Epithelial cell of prostate (primary cell): Measurements from ENCODE around the gene HNF1B.

Experiments used
- DNase-seq: peaks from one replicate; pipeline ENCODE4 v3.0.0-alpha.2; 2011; ENCODE audit warnings: low read depth, low spot score
- H3K27ac ChIP-seq: fragments of 450-650 bp; 2 replicates; pipeline ENCODE4 v1.5.1; 2017; ENCODE audit warnings: mild to moderate bottlenecking

HNF1B gene

DNA sequence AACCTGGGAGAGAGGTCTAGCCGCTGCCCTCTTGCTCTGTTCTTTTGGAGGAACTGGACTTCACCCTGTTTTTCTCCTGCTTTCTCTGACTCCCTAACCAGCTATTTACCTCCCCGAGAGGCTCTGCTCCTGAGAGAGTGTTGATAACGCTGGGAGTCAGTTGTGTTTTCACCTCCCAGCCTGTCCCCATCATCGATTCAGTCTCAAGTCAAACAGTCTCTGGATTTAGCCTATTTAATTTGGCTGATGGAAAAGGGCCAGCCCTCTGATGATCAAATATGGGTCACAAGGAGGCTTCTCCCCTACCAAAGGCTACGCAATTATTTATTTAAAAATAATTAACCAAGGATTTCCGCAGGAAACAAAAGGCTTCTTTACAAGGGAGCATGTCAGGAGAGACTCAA is 31.8 kb downstream of the HNF1B start:
- no peak for DNase-seq
- no peak overlapping the region for H3K27ac ChIP-seq

DNA sequence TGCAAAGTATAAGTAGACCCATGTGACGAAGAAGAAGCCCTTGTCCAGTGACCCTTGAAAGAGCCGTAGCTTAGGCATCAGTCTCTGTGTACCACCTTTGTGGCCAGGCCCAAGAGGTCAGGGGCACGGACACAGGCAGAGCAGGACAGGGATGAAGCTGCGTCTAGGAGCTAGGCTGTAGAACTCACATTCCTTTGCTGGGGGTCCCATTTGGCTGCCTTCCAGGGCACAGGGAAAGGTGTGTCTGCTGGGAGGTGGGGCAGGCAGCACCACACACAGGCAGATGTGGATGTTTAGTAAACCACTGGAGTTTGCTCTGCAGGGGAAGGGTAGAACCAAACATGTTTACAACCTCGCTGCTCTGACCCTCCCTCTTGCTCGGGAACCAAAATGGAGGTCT is 33.7 kb downstream of the HNF1B start:
- no peak overlapping the region for H3K27ac ChIP-seq
- no peak for DNase-seq

DNA sequence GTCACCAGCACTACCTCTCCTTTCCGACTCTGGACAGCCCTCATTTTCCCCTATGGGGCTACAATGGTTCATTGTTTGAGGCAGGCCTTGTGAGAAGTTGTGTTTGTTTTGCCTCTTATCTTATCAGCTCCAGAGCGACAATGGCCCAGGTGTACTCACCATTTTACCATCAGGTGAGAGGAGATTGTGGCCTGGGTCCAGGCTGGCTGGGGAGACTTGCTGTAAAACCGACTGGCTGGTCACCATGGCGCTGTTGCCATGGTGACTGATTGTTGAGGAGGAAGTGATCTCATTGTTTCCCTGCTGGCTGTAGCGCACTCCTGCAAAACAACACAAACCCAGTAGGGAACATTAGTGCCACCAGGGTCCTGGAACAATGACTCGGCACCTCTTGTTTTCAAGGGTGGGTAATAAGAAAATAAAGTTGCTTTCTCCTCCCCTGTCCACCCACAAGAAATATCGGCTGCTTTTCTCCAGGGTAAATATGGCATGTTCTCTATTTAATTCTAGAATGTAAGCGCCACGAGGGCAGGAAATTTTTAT is 34.4 kb downstream of the HNF1B start:
- DNase-seq = no peak
- no peak overlapping the region for H3K27ac ChIP-seq

DNA sequence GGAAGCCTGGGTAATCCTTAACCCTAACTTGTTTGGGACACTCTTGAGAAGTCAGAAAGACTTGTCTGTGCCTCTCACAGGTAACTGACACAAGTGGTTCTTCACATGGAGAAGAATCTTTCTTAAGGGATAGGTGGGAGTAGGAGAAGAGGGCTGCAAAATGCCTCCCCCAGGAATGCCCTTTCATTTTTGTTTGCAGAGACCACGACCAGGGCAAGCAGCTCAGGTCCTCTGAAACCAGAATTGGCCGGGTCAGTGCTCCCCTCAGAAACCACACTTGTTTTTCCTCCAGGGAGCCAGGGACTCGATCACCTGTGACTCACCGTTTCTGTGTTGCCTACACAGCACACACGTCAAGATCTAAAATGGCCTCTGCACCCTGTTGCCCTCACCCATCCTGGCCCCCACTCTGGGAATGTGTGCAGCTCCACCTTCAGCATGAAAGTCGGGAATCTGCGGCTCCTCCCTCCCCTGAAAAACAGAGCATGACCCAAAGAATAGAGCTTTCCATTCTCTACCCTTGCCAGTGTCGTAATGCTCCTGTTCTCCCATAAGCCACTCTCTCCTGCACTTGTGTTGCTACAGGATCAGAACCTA is 36.1 kb downstream of the HNF1B start:
- no peak for DNase-seq
- H3K27ac ChIP-seq = no peak overlapping the region

DNA sequence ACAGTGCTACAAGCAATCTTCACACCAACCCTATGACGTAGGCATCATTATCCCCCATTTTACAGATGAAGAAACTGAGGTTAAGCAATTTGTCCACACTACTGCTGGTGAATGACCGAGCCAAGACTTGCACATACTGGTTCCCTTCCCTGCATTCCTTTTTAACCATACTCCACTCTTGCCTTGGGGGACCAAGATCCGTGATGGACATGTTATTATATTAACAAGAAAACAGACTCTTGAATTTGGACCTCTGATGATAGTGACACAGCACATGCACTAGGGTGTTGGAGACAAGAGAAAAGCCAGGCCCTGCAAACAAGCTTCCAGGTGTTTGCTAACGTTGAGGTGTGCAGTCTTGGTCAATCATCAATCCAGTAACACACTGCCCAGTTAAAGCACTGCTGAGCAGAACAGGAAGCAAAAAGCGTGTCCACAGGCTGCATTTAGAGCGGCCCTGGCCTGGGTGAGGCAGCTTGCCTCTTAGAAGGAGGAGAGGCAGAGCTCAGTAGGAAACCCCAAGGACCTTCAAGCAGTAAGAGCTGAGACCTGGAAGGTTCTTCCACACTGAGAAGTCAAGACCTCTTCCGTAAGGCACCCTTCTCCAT is 36.7 kb downstream of the HNF1B start:
- no peak for DNase-seq
- H3K27ac ChIP-seq = no peak overlapping the region

DNA sequence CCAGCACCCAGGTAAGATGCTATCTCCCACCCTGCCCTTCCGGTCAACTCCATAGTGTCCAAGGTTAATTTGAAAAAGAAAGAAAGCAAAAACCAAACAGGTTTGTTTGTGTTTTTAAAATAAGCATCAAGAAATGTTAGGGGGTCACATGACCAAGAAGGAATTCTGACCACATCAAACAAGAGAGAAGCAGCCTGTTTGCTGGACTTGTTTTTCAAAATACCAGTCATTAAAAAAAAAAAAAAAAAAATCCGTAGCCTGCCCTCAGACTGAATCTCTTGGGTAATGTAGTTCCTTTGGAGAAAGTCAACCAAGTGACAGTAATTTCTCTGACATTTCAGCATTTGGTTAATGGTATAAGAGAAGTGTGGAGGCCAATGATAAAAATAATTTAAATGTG is 38.4 kb downstream of the HNF1B start:
- DNase-seq = no peak

DNA sequence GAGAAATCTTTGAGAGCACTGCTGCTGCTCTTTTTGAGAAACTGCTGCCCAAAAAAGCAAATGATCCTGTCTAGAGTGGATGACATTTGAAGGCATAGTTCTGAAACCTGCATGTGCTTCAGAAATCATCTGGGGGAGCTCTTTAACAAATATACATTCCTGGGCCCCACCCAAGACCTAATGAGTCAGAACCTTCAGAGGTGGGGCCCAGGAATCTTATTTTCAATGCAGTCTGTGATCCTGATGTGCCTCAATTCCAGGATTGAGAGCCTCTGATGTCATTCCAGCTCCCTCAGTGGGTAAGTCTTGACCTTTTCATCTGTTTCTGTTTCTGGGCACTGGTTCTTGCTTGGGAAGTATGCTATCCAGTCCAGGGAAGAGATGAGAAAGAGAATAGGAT is 42.3 kb downstream of the HNF1B start:
- DNase-seq = no peak
- peak overlapping the region; percentile 58 for H3K27ac ChIP-seq

More for the DNA sequence above, 38.4 kb downstream of the HNF1B start:
- H3K27ac ChIP-seq = no peak overlapping the region

DNA sequence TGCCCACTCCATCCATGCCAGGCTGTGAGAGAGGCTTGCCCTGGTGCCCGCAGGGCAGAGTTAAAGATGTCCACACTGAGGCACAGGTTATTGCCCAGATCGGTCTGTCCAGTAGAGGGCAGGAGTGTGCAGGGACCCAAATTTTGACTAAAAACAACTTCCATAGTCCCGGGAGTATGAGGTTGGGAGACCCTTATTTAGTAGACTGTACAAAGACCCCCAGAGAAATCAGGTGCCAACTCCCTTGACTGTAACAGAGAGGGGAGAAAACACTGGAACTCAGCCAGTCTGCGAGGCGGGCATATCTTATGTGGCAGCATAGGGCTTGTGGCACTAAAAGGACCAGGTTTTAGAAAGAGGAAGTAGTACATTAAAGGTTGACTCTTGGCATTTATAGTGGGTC is 43.4 kb downstream of the HNF1B start:
- no peak for DNase-seq

DNA sequence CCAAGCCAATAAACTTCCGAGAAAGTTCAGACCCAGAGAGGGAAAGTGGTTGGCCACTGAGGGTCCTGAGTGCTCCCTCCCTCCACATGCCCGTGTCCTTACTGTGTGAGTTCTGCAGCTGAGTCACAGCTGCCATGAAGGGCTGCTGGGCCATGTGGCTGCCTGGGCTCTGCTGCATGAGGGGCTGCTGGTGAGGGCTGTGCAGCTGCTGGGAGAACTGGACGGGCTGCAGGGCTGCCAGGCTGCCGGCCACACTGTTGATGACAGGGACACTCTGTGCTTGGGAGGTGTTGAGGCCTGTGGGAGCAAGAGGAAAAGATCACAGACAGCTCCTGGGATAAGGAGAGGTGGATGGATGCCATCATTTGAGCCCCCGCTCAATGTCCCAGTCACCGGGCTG is 44.0 kb downstream of the HNF1B start:
- no peak for DNase-seq
- H3K27ac ChIP-seq = no peak overlapping the region

More for the DNA sequence above, 43.4 kb downstream of the HNF1B start:
- no peak overlapping the region for H3K27ac ChIP-seq

DNA sequence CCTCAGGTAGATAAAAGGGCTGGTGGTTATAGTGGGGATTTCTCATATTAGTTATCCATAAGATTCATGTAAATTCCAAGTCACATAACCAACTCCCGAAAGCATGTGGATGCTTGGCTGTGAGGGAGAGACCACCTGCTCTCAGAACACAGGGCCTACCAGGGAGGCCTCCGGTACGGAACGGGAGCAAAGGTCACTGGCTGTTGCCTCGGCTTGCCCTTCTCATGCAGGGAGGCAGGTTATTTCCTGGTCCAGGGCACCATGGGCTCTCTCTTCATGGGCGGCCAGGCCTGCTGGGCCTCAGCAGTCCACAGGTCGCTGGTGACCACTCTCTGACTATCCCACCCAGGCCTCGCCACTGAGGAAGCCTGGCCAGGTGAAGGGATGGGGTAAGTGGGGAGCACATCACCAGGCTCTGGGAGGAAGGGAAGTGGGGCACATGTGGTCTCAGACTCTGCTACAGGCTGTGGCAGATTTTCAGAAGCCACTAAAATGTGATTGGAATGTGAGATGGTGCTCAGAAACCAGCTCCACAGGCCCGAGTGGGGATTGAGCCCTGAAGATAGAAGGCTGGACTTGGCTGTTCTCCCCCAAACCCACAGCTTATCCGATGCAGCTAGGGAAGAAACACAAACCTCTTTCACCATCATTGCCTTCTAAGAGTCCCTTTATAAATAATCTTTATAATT is 45.4 kb downstream of the HNF1B start:
- H3K27ac ChIP-seq = peak overlapping the region; percentile 89
- no peak for DNase-seq

DNA sequence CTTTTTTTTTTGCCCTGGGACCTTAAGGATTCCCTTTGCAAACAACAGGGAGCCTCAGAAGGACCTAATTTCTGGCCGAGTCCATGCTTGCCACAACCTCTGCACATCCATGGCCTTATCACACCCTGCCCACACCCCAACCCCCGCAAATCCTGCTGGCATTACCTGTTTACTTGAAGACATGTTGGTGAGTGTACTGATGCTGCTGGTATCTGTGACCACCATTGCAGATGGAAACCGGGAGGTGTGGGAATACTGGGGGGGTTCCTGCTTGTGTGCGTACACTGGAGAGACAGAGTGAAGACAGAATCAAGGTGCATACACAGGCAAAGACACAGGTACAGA is 46.0 kb downstream of the HNF1B start:
- DNase-seq = no peak
- H3K27ac ChIP-seq = peak overlapping the region; percentile 89

DNA sequence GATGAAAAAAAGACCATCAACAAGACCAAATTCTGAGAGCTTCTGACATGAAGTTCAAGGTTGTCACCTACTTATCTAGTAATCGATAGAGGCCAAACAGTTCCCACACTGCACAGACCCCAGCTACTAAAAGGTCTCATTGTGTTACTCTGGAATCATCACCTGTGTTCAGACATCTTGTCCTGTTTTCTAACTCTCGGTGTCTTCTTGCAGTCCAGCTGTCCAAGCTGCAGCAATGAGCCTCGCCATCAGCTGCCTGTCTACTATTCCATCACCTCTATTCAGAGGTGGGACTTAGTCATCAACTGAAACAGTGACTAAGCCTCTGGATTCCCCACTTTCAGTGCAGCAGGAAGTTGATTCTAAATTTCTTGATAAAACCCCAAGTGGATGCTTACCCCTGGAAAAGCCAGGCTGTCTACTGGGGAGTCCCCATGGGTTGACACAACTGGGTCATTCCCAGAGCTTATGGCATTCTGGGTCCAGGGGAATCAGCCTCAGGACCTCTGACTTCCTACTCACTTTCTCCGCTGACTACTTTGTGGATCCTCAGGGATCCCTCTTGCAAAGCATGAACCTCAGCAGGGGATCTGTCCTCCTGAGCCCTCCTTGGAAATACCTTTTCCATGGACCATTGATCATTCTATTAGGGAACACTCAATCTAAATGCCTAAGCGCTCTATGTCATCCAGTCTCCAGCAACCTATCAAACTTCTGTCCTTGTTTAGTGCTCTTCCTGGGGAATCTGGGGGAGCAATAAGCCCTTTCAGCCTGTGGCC is 46.5 kb downstream of the HNF1B start:
- peak; percentile 71 for DNase-seq
- peak overlapping the region; percentile 89 for H3K27ac ChIP-seq

DNA sequence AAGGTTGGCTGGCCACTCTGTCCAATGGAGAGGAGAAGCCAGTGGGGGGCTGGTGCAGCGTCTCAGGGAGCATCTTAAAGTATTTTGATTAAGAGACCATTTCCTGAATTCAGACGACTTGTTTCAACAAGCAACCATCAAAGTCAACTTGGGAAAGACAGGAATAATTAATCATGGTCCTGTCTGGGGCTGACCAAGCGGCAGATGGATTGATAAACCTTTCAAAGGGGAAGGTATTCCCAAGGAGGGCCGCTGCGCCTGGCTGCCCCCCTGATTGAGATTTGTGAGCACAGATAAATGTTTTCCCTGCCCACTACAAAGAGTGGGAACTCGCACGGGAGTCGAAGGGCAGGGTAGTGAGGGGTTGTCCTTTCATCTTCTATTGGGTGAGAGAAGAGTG is 47.5 kb downstream of the HNF1B start:
- no peak overlapping the region for H3K27ac ChIP-seq
- no peak for DNase-seq

DNA sequence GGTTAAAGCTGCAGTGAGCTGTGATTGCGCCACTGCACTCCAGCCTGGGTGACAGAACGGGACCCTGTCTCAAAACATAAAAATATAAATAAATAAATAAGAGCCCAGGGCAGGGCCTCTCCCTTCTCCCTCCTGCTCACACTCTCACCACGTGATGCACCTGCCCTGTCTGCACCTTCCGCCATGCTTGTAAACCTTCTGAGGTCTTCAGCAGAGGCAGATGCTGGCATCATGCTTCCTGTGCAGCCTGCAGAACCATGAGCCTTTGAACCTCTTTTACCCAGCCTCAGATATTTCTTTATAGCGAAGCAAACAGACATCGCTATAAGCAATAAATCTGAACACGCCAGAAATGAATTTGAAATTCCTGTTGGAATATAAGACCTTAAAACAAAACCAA is 48.5 kb downstream of the HNF1B start:
- H3K27ac ChIP-seq = no peak overlapping the region
- DNase-seq = no peak

DNA sequence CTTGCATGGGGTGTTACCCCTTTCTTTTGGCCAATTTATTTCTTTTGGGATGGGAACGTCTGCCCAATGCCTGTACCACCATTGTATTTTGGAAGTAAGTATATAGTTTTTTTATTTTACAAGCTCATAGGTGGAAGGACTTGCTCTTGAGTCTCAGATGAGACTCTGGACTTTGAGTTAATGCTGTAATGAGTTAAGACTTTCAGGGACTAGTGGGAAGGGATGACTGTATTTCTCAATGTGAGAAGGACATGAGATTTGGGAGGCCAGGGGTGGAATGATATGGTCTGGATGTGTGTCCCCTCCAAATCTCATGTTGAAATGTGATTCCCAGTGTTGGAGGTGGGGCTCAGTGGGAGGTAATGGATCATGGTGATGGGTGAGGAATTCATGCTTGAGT is 49.1 kb downstream of the HNF1B start:
- H3K27ac ChIP-seq = no peak overlapping the region

DNA sequence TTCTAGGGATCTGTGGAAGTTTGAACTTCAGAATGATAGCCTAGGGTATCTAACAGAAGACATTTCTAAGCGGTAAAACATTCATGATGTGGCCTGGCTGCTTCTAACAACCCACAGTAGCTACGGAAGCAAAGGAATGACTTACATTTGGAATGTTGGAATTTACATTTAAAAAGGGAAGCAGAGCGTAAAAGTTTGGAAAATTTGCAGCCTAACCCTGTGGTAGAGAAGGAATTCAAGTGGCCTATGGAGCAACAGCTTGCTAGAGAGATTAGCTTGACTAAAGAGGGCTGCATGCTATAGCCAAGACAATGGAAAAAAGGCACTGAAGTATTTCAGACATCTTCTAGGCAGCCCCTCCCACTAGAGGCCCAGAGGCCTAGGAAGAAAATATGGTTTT is 50.1 kb downstream of the HNF1B start:
- H3K27ac ChIP-seq = no peak overlapping the region
- DNase-seq = no peak

More for the DNA sequence above, 49.1 kb downstream of the HNF1B start:
- DNase-seq = no peak

DNA sequence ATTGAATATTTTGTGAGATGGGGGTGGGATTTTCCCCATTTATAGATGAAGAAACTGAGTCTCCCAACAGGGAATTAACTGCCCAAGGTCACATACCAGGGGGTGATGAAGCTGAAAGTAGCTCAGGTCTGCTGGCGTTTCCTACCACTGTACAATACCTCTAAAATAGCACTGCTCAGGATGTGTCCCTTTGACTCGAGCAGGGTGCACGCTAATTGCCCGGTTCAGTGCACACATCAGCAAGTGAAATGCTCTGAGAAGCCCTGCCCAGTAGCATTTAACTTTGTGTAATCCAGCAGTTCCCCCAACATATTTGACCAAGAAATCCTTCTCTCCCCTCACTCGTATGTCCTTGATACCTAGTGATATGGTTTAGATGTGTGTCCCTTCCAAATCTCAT is 51.5 kb downstream of the HNF1B start:
- no peak overlapping the region for H3K27ac ChIP-seq
- no peak for DNase-seq

DNA sequence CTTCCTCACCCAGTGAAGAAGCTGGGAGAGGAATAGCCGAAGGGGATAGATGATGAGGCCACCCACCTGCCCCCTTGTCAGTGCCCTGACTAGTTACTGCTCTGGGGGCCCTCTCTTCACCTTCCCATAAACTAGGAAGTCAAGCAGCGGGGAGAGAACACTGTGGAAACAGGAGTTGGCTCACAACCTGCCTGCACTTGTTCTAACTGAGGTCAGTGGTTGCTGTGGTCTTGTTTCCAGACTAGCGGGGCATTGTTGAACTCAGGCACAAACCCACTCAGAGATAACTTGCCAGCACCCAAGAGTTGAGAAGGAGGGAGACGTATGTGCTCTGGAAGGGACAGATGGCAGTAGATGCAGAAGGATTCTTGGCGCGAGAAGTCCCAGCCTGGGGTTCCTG is 53.1 kb downstream of the HNF1B start:
- no peak for DNase-seq

DNA sequence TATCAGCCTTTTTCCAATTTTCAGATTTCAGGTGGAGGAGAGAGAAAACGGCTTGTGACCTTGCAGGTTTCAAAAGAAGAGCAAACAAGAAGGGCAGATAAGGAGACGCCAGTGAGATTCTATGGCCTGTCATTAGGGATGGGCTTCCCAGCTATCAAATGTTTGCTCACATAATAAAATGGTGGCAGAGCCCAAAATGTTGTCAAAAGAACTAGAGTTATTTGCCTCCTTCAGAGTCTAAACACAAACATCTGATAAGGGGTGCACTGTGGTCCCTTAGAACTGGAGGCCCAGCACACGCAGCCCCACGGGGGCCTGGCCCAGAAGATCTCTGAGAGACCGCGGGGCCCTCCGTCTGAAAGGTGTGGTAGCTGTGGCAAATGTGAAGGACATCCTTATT is 55.5 kb downstream of the HNF1B start:
- DNase-seq = no peak
- H3K27ac ChIP-seq = no peak overlapping the region

More for the DNA sequence above, 53.1 kb downstream of the HNF1B start:
- peak overlapping the region; percentile 17 for H3K27ac ChIP-seq

DNA sequence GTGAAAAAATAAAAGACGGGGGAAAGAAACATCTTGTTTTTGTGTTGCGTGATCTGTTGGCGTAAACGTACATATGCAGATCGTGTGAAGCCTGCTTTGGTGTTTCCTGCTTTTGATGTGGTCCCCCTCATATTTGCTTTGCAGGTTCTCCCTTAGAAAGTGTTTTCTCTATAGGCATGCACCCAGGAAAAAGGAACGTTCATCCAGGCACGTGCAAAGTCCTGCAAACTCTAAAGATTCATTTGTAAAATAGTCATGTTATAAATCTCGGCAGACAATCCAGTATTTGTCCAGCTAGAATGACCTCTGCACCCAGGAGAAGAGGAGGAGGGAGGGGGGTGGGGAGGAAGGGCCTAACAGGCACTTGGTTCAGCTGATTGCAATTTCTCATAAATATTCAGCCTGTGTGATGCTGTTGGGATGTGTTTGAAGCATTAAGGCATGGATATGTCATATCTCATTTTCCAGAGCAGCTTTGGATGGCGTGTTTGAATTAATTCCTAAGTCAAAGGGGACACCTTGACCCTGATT is 61.3 kb downstream of the HNF1B start:
- no peak for DNase-seq
- no peak overlapping the region for H3K27ac ChIP-seq

DNA sequence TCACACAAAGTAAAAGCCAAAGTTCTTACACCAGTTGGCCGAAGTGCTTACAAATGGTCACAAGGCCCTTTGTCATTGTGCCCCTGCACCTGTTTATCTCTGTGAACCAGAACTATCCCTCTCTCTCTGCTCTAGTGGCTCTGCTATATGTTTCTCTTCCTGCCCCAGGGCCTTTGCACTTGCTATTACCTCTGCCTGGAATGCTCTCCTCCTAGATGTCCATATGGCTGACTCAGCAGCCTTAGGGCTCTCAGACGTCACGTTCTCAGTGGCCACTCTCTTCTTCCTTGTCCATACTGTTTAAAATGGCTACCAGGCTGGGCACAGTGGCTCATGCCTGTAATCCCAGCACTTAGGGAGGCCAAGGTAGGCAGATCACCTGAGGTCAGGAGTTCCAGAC is 62.9 kb downstream of the HNF1B start:
- no peak overlapping the region for H3K27ac ChIP-seq
- DNase-seq = no peak
